ENCODE data around the gene PHKA2.

PHKA2 gene

DNA sequence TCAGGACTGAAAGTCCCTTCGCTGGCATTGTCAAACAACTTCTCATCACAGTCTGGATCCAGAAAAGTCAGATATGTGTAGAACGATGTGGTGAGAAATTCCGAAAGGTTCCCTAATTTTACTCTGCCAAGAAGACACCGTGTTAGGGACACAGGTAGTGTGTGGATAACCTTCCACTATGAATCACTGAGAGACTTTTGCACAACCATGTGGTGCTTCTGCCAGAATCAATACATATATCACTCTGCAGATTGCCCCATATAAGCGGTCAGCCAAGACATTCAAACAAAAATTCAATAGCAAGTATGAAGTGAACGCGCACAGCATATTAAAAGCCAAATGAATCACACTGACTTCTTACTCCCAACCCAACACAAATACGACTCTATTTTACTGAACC is 63.8 kb downstream of the PHKA2 start:
- no peaks in the 10 kb centered on the region for H3K4me1 ChIP-seq (ENCODE audit: low read depth, poor library complexity, severe bottlenecking)
- no peaks in the 10 kb centered on the region for H3K27me3 ChIP-seq (ENCODE audit: insufficient read depth, low read depth)
- TF ChIP-seq, protein P1, sequence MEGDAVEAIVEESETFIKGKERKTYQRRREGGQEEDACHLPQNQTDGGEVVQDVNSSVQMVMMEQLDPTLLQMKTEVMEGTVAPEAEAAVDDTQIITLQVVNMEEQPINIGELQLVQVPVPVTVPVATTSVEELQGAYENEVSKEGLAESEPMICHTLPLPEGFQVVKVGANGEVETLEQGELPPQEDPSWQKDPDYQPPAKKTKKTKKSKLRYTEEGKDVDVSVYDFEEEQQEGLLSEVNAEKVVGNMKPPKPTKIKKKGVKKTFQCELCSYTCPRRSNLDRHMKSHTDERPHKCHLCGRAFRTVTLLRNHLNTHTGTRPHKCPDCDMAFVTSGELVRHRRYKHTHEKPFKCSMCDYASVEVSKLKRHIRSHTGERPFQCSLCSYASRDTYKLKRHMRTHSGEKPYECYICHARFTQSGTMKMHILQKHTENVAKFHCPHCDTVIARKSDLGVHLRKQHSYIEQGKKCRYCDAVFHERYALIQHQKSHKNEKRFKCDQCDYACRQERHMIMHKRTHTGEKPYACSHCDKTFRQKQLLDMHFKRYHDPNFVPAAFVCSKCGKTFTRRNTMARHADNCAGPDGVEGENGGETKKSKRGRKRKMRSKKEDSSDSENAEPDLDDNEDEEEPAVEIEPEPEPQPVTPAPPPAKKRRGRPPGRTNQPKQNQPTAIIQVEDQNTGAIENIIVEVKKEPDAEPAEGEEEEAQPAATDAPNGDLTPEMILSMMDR (conservative IDR thresholded peaks at IDR 0.05; ENCODE audit: low read depth, low read length): no peak
- H3K4me3 ChIP-seq (IDR thresholded peaks at IDR 0.05; ENCODE audit: insufficient read depth, low read depth, low read length): no peak overlapping the region
- H4K20me1 ChIP-seq (ENCODE audit: insufficient read depth): no peaks in the 10 kb centered on the region
- no peaks in the 10 kb centered on the region for H3K79me2 ChIP-seq (ENCODE audit: insufficient read depth, low read depth)
- H3K9ac ChIP-seq: no peak overlapping the region
- no peak overlapping the region for H3K27ac ChIP-seq
- no peaks in the 10 kb centered on the region for H3K36me3 ChIP-seq (ENCODE audit: insufficient read depth)
- no peak overlapping the region for H2AFZ ChIP-seq (ENCODE audit: low read depth)
- H3K4me2 ChIP-seq: no peak overlapping the region

DNA sequence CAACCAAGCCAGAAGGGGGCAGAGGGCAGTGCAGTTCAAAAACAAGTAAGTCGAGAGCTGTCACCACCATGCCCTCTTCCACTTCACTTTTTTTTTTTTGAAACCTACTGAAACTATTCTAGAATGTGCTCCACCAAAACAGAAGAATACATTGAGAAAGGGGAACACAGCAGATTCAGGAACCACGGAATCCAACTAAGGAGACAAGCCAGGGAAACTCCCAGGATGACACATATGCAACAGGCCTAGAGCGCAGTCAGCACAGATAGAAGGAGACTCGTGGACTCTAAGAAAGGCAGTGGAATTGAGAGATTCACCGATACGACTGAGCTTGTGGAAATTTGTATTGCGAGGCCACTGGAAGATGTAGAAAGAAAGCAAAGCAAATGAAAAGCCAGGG is 66.1 kb downstream of the PHKA2 start:
- Histone ChIP-seq H4K20me1 (ENCODE audit: insufficient read depth) (no peaks in the 10 kb centered on the region), H3K4me3 (IDR thresholded peaks at IDR 0.05; ENCODE audit: insufficient read depth, low read depth, low read length) (no peak overlapping the region), H2AFZ (ENCODE audit: low read depth) (no peak overlapping the region), H3K4me1 (ENCODE audit: low read depth, poor library complexity, severe bottlenecking) (no peaks in the 10 kb centered on the region), H3K79me2 (ENCODE audit: insufficient read depth, low read depth) (no peaks in the 10 kb centered on the region), H3K9ac (no peak overlapping the region), H3K4me2 (no peak overlapping the region), H3K27ac (no peak overlapping the region), H3K36me3 (ENCODE audit: insufficient read depth) (no peaks in the 10 kb centered on the region), H3K27me3 (ENCODE audit: insufficient read depth, low read depth) (no peaks in the 10 kb centered on the region)
- TF ChIP-seq, protein P1 (conservative IDR thresholded peaks at IDR 0.05; ENCODE audit: low read depth, low read length): no peak

DNA sequence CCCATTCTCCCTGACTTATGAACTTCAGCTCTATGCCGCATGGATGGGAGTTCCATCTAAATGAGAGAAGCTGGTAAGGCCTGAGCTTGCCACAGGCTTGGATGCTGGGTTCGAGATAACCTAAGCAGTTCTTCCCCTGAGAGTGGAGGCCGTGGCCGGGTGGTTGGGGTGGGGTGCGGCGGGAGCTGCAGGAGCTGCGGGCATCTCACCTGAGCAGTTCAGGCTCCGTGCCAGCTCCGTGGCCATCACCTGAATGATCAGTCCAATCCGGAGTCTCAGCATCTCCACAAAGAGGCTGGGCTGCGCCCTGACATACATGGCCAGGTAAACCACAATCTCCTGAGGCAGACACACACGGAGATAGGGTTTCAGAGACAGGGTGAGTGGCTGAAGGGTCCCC is 77.6 kb downstream of the PHKA2 start:
- H3K79me2 ChIP-seq (ENCODE audit: insufficient read depth, low read depth): no peaks in the 10 kb centered on the region
- no peak overlapping the region for H2AFZ ChIP-seq (ENCODE audit: low read depth)
- no peaks in the 10 kb centered on the region for H4K20me1 ChIP-seq (ENCODE audit: insufficient read depth)
- H3K27ac ChIP-seq: no peak overlapping the region
- H3K4me3 ChIP-seq (IDR thresholded peaks at IDR 0.05; ENCODE audit: insufficient read depth, low read depth, low read length): no peak overlapping the region
- no peaks in the 10 kb centered on the region for H3K36me3 ChIP-seq (ENCODE audit: insufficient read depth)
- H3K9ac ChIP-seq: no peak overlapping the region
- H3K4me2 ChIP-seq: no peak overlapping the region
- TF ChIP-seq, protein P1 (conservative IDR thresholded peaks at IDR 0.05; ENCODE audit: low read depth, low read length): no peak
- no peaks in the 10 kb centered on the region for H3K4me1 ChIP-seq (ENCODE audit: low read depth, poor library complexity, severe bottlenecking)
- H3K27me3 ChIP-seq (ENCODE audit: insufficient read depth, low read depth): no peaks in the 10 kb centered on the region

DNA sequence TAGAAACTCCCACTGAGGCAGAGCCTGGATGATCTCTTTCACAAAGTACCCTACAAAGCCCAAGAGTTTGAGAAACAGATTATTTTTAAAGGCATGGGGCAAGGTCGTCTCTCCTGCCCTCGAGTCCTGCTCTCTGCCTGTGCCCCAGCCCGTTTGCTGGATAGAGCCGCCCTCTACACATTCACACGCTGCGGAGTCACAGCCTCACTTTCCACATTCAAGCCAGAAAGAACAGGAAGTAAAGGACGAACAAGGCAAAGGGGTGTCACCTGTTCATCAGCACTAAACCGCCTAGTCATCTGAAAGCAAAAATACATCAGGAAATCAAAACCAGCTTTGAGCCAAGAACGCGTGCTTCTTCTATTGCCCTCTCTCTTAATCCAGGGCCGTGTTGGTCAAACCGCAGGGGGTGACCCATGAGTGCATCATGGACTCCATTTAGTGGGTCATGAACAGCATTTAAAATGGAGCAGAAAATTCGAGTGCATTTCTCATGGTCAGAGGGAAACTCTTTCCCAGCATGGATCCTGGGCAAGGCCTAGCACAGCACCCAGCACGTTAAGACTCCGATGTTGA is 83.4 kb downstream of the PHKA2 start:
- Histone ChIP-seq H3K4me3 (IDR thresholded peaks at IDR 0.05; ENCODE audit: insufficient read depth, low read depth, low read length) (no peak overlapping the region), H3K79me2 (ENCODE audit: insufficient read depth, low read depth) (no peaks in the 10 kb centered on the region), H4K20me1 (ENCODE audit: insufficient read depth) (no peaks in the 10 kb centered on the region), H3K27me3 (ENCODE audit: insufficient read depth, low read depth) (no peaks in the 10 kb centered on the region), H3K27ac (no peak overlapping the region), H3K4me1 (ENCODE audit: low read depth, poor library complexity, severe bottlenecking) (no peaks in the 10 kb centered on the region), H3K9ac (no peak overlapping the region), H3K4me2 (no peak overlapping the region), H3K36me3 (ENCODE audit: insufficient read depth) (no peaks in the 10 kb centered on the region), H2AFZ (ENCODE audit: low read depth) (no peak overlapping the region)
- TF ChIP-seq, protein P1 (conservative IDR thresholded peaks at IDR 0.05; ENCODE audit: low read depth, low read length): no peak
